Neural crest cell (in vitro differentiated cells): ENCODE measurements around the gene KRTAP3-1. TPM values are rescaled to one million over a fixed set of nuclear protein-coding genes. Genes with fewer than 3 reads are reported as not detected.
"Not testable (repeated sequence)": the region's sequence is repeated elsewhere in the genome, so short reads cannot be mapped to it uniquely, and the experiment has no call there.

ENCODE experiments used
- DNase-seq: peaks from one replicate; pipeline ENCODE4 v3.0.0; 2021; ENCODE audit warnings: low read depth, mixed read lengths, low spot score
- H3K27ac Mint-ChIP-seq: one replicate; pipeline ENCODE4 v1.8.0; 2021; ENCODE audit warnings: mild to moderate bottlenecking, mixed read lengths; ENCODE audit not compliant: unreplicated experiment
- H3K27me3 Mint-ChIP-seq: 2 replicates; pipeline ENCODE4 v1.8.0; 2021; ENCODE audit warnings: low read depth, mild to moderate bottlenecking, mixed read lengths
- H3K36me3 Mint-ChIP-seq: 2 replicates; pipeline ENCODE4 v1.8.0; 2021; ENCODE audit warnings: low read depth, mild to moderate bottlenecking, mixed read lengths
- H3K4me1 Mint-ChIP-seq: 2 replicates; pipeline ENCODE4 v1.8.0; 2021; ENCODE audit warnings: mixed read lengths
- H3K4me3 Mint-ChIP-seq: one replicate; pipeline ENCODE4 v1.8.0; 2021; ENCODE audit warnings: mild to moderate bottlenecking, mixed read lengths
- H3K9me3 Mint-ChIP-seq: 2 replicates; pipeline ENCODE4 v1.8.0; 2021; ENCODE audit warnings: mixed read lengths
- CTCF ChIP-seq: fragments of 200-600 bp; sonication (generic); conservative IDR thresholded peaks from 2 replicates; pipeline ENCODE4 v1.5.0; 2021; ENCODE audit warnings: antibody characterized with exemption, mild to moderate bottlenecking
- total RNA-seq: library from RNA; stranded (reverse); gene quantifications from 2 replicates; pipeline ENCODE4 v1.2.1, GENCODE V29; 2021

Gene KRTAP3-1
- total RNA-seq, 1 donor from 2014 or later: not detected

DNA sequence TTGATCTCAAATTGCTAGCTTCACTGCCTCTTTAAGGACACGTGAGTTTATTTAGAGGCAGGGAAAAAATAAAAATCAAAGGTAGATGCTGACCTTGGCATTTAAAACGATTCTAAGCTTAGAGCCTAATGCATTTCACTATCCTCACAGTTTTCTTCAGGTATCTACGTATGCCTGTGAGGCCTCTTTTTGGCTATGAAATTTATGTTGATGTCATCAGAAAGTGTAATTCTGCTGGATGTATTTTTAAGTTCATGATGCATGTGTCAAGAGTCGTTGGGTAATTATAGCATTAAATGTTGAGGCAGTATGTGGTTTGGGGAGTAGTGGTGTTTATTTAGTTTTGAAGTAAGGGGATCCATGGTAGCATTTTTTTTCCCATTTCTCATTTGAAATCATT is 5.0 kb downstream of the KRTAP3-1 start:
- no peaks in the 10 kb centered on the region for H3K9me3 Mint-ChIP-seq
- H3K27ac Mint-ChIP-seq: no peak overlapping the region
- H3K4me3 Mint-ChIP-seq: no peak overlapping the region
- no peaks in the 10 kb centered on the region for H3K36me3 Mint-ChIP-seq
- DNase-seq: no peak
- H3K27me3 Mint-ChIP-seq: peaks cover 6% of the 10 kb centered on the region
- no peak for TF ChIP-seq CTCF
- H3K4me1 Mint-ChIP-seq: no peaks in the 10 kb centered on the region

- TF ChIP-seq CTCF: no peak
- Mint-ChIP-seq H3K9me3 (no peaks in the 10 kb centered on the region), H3K27me3 (peaks cover 6% of the 10 kb centered on the region), H3K4me1 (no peaks in the 10 kb centered on the region), H3K4me3 (no peak overlapping the region), H3K36me3 (no peaks in the 10 kb centered on the region), H3K27ac (no peak overlapping the region)
- no peak for DNase-seq
Measured at GRCh38 chr17:41002814-41003213, 6.1 kb downstream of the KRTAP3-1 start.

- Mint-ChIP-seq H3K27ac (no peak overlapping the region), H3K36me3 (no peaks in the 10 kb centered on the region), H3K4me3 (no peak overlapping the region), H3K9me3 (no peaks in the 10 kb centered on the region), H3K4me1 (no peaks in the 10 kb centered on the region), H3K27me3 (peaks cover 14% of the 10 kb centered on the region)
- TF ChIP-seq CTCF: no peak
- DNase-seq: no peak
Measured at GRCh38 chr17:41001795-41002194, 7.1 kb downstream of the KRTAP3-1 start.

DNA sequence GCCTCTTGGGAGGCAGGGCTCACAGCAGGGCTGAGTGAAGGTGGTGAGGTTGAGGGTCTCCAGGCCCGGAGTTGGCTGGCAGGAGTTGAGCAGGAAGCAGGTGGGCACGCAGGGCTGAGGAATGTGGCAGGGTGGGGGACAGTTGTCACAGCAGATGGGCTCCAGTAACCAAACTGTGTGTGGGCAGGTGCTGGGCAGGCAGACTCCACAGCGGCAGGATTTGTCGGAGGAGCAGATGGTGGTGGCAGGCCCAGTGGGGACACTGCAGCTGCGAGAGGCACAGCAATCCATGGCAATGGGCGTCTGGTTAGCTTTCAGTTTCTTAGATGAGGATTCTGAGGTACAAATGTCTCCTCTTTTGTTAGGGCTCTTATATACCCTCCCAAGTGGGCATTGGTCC is 9.4 kb downstream of the KRTAP3-1 start, which contains the start of gene KRTAP3-2:
TSS of gene KRTAP3-2 (minus strand) at position 344 of the 400 bp plus-strand sequence. CDS start at position 291, 53 bp downstream.
- peaks cover 18% of the 10 kb centered on the region for H3K27me3 Mint-ChIP-seq
- H3K36me3 Mint-ChIP-seq, H3K4me1 Mint-ChIP-seq, H3K4me3 Mint-ChIP-seq, H3K27ac Mint-ChIP-seq, H3K9me3 Mint-ChIP-seq, DNase-seq: not testable (repeated sequence)

- no peaks in the 10 kb centered on the region for H3K36me3 Mint-ChIP-seq
- no peak for TF ChIP-seq CTCF
- H3K9me3 Mint-ChIP-seq: no peaks in the 10 kb centered on the region
- peaks cover 15% of the 10 kb centered on the region for H3K27me3 Mint-ChIP-seq
- H3K27ac Mint-ChIP-seq: no peak overlapping the region
- no peak for DNase-seq
- peaks cover 4% of the 10 kb centered on the region for H3K4me1 Mint-ChIP-seq
- no peak overlapping the region for H3K4me3 Mint-ChIP-seq
Measured at GRCh38 chr17:40997361-40997760, 11.6 kb downstream of the KRTAP3-1 start.

GRCh38 chr17:40996829-40997228 is 12.1 kb downstream of the KRTAP3-1 start:
- Mint-ChIP-seq H3K4me3 (no peak overlapping the region), H3K36me3 (no peaks in the 10 kb centered on the region), H3K9me3 (no peaks in the 10 kb centered on the region), H3K4me1 (peaks cover 6% of the 10 kb centered on the region), H3K27me3 (peaks cover 15% of the 10 kb centered on the region), H3K27ac (no peak overlapping the region)
- TF ChIP-seq CTCF: no peak
- DNase-seq: no peak
